NCI-H2171 (cell line): ENCODE data around the gene RUNX2.
A peak's percentile ranks its signal among the peaks of the same experiment; 100 is the strongest.

Experiments
- DNase-seq: peaks from one replicate; lab custom pipeline; 2025; lab: John Stamatoyannopoulos, UW

Gene RUNX2

GRCh38 chr6:45415315-45415714, 87.2 kb downstream of the RUNX2 start:
- no peak for DNase-seq

GRCh38 chr6:45415788-45416518, 87.8 kb downstream of the RUNX2 start:
- DNase-seq, result no peak

- DNase-seq, result no peak
Observed at GRCh38 chr6:45416700-45417099, 88.6 kb downstream of the RUNX2 start.

DNA sequence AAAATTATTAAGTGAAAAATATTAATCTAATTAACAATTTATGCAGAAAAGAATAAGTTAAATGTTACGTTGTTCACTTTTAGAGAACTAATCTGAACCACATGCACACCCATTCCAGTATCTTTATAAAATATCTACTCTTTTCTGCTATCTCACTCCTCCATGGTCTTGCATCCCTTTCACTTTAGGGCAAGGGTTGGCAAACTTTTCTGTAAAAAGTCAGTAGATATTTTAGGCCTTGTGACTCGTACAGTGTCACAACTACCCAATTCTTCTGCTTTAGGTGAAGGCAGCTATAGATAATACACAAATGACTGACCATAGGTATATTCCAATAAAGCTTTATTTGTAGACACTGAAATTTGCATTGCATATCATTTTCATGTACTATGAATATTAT, 89.3 kb downstream of the RUNX2 start:
- DNase-seq, result no peak

- peak; percentile 16 for DNase-seq
Observed at GRCh38 chr6:45419571-45420082, 91.5 kb downstream of the RUNX2 start.

GRCh38 chr6:45420083-45420908, 92.2 kb downstream of the RUNX2 start:
- DNase-seq, result no peak

GRCh38 chr6:45420909-45421708, 93.0 kb downstream of the RUNX2 start:
- no peak for DNase-seq

DNA sequence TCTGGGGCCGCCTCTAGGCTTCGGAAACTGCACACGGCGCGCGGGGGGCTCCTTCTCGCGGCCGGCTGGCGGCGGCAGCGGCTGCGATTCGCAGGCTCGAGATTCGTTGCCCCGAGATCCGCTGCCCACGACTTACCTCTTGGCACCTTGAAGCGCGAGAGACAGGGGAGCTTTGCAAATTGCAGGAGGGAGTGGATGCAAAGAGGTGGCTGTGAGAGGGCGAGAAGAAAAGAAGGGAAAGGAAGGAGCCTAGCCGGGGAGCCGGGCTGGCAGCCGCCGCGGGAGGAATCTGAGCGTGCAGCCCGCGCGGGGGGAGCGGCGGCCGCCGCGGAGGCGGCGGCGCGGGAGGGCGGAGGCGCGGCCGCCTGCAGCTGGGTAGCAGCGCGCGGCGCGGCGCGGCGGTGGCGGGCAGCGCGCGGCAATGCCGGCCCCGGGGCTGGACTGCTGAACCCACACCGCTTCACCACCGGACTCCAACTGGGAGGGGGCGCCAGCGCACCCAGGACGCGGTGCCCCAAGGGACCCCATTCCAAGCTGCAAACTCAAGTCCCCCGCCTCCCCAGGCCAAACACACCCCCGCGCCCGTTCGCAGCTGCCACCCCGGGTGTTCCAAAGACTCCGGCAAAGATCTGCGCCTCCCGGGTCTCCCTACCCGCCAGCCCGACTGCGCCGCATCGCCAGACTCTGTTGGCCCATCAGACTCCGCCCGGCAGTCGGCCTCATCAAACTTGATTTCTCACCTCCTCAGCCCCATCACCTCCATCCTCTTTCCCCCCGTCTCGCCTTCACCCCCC, 93.8 kb downstream of the RUNX2 start:
- no peak for DNase-seq

- no peak for DNase-seq
Observed at GRCh38 chr6:45422503-45423110, 94.5 kb downstream of the RUNX2 start.

DNA sequence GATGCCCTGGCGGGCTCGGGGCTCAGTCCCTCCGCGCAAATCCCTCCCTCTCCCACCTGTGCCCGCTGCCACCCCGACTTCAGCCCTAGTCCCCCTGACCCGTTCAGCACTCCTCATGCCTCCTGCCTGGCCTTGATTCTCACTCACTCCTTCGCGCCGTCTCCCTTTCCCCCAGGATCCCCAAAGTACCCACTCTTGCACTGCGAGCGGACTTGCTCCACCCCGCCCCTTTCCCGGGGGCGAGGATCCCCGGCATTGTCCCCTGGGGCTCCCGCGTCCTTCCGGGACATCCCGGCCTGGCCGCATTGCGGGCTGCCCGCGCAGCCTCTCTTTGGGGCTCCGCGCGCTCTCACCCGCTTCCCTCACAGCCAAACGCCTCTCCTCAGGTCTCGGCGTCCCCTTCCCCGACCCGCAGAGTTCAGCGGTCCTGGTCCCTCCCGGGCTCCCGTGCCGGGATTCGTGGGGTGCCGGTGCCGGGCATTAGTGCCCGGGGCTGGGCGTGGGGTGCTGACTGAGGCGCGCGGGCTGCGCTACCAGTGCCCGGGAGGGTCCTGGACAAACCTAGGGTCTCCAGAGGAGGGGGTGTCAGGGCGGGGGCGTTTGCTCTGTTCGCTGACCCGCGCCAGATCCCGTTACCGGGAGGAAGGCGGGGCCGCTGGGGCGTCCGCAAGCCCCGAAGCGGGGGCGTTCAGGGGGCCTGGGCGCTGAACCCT, 95.1 kb downstream of the RUNX2 start:
- DNase-seq, result no peak

GRCh38 chr6:45423824-45424450, 95.8 kb downstream of the RUNX2 start:
- DNase-seq, result no peak

DNA sequence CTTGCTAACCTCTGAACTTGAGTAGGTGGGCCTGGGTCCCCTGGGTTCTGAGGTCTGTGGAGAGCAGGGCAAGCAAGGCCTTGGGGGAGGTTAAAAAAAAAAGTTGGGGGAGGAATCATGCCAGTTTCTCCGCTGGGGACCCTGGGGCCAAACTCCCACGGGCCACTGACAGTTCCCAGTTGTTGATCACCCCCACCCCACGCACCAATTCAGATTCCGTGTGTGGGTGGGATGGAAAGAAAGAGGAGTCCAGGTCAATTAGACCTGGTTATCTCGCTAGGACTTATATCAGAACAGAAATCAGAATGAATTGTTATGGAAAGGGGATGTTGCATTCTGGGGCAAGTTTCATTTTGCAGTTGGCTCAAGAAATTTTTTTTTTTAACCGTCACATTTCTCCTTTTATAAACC, 96.3 kb downstream of the RUNX2 start:
- DNase-seq, result no peak

DNA sequence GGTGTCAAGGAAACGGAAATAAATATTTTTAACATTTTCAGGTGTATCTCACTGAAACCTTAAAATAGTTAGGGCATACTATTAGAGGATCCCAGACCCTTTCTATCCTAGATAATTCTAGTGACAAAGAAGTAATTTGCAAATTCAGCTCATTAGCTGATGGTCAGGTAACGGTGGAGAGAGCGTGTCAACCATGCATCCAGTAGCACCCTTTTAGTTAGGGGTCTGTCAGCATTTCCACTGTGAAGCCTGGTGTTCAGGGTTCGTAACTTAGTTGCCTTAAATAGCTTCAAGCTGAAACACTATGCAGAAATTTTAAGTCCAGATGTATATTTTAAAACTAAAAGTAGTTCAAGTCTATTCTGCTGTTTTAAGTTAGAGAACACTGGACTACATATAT, 98.1 kb downstream of the RUNX2 start:
- no peak for DNase-seq

DNA sequence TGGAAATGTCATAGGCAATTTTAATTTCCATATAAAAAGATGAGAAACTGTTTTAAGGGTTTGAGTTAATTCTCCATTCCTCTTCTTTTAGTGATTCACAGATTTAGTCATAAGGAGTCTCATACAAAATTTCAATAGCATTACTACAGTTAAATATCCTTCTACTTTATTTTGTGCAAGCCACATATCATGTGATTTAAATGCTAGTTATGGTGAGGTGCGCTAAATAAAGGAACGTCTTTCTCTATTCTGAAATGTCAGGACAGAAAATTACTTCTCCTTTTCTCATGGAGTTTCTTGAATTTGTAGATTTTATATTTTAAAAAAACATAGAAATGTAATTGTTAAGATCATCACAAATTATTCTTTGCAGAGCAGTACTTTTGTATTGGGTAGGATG, 99.6 kb downstream of the RUNX2 start:
- no peak for DNase-seq

GRCh38 chr6:45428727-45429126, 100.6 kb downstream of the RUNX2 start:
- no peak for DNase-seq

- no peak for DNase-seq
Observed at GRCh38 chr6:45430590-45431202, 102.6 kb downstream of the RUNX2 start.

DNA sequence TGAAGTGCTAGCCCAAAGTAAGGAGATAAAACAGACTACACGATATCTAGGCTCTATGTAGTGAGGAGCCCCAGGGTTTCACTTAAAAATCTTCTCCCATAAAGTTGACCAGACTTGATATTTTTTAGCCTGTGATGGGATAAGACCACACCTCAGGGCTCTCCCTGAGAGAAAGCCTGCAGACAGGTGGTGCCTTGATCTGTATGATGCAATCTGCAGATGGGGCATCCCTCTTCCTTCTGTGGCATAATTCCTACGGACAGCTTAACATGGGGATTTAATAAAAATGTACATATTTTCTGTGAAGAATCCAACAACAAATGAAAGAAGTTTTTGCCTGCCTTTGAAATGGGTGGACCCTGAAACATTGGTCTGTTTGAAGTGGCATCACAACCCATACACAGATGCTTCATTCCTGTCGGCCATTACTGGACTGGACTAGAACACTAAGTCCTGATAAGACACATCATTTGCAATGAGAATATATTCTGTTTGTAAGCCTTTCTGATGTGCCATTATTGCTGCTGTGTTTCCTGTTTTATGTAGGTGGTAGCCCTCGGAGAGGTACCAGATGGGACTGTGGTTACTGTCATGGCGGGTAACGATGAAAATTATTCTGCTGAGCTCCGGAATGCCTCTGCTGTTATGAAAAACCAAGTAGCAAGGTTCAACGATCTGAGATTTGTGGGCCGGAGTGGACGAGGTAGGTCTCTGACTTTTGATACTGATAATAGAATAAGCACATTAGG, 103.4 kb downstream of the RUNX2 start:
- no peak for DNase-seq

DNA sequence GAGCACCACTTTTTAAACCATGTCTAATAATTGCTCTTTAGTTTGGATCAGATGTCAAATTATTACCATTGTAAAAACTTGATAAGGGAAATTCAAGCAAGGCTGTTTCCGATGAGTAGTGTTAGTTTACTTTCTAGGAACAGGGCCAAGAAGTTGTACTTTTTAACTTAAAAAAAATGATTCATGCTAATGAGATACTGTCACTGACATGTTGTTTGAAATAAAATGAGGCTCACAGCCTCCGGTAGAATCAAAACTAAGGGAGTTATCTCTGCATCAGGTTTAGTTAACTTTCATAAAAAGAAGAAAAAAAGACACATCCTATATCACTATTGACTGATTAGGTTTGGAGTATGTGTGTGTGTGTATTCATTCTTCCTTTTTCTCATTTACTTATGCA, 104.8 kb downstream of the RUNX2 start:
- DNase-seq, result no peak
